Uterus (tissue), 2 donors: ENCODE results near the gene C3orf18.

Experiments
- POLR2A ChIP-seq, 2 donors: fragments of 450-650 bp; IDR thresholded peaks; one replicate each; pipeline ENCODE4 v1.6.1; 2016; ENCODE audit warnings: antibody characterized with exemption in 2 of 2, mild to moderate bottlenecking in 1 of 2, moderate library complexity in 1 of 2
- TF ChIP-seq, protein P1 (sequence below), 4 experiments: fragments of 200-600 bp in 2 of 4; fragments of 450-650 bp in 2 of 4; sonication (generic) in 2 of 4; IDR thresholded peaks; one replicate each; pipeline ENCODE4 v1.5.1; 2016 to 2019; ENCODE audit warnings: antibody characterized with exemption in 4 of 4, mild to moderate bottlenecking in 2 of 4, moderate library complexity in 1 of 4

- TF ChIP-seq, protein P1, sequence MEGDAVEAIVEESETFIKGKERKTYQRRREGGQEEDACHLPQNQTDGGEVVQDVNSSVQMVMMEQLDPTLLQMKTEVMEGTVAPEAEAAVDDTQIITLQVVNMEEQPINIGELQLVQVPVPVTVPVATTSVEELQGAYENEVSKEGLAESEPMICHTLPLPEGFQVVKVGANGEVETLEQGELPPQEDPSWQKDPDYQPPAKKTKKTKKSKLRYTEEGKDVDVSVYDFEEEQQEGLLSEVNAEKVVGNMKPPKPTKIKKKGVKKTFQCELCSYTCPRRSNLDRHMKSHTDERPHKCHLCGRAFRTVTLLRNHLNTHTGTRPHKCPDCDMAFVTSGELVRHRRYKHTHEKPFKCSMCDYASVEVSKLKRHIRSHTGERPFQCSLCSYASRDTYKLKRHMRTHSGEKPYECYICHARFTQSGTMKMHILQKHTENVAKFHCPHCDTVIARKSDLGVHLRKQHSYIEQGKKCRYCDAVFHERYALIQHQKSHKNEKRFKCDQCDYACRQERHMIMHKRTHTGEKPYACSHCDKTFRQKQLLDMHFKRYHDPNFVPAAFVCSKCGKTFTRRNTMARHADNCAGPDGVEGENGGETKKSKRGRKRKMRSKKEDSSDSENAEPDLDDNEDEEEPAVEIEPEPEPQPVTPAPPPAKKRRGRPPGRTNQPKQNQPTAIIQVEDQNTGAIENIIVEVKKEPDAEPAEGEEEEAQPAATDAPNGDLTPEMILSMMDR (IDR thresholded peaks at IDR 0.05) = peak; percentile 80 to 88 (median 86)
- no peak for TF ChIP-seq POLR2A (IDR thresholded peaks at IDR 0.05)
These were observed 25.1 kb downstream of the C3orf18 start for GRCh38 chr3:50542177-50543034.
